GM12891 (cell line): ENCODE data around the gene ANKS1B.

Experiments used
- POLR2A ChIP-seq: IDR thresholded peaks from 2 replicates; pipeline ENCODE4 v1.6.1; 2011; ENCODE audit warnings: low read depth, low read length, control low read depth
- POLR2AphosphoS5 ChIP-seq: IDR thresholded peaks from 2 replicates; pipeline ENCODE4 v1.6.1; 2011; ENCODE audit warnings: low read depth, low read length, control low read depth
- SPI1 ChIP-seq: IDR thresholded peaks from 2 replicates; pipeline ENCODE4 v1.6.1; 2011; ENCODE audit warnings: low read depth, low read length, control low read depth
- TAF1 ChIP-seq: IDR thresholded peaks from 2 replicates; pipeline ENCODE4 v1.6.1; 2011; ENCODE audit warnings: low read depth, low read length, control low read depth

- no peak for TF ChIP-seq POLR2AphosphoS5
- no peak for TF ChIP-seq POLR2A
- TF ChIP-seq TAF1, result no peak
- TF ChIP-seq SPI1, result no peak
Measured at GRCh38 chr12:99250091-99250490, 734.6 kb downstream of the ANKS1B start.
